ACC112 (cell line): Measurements from ENCODE around the gene COL24A1.
A peak's percentile ranks its signal among the peaks of the same experiment; 100 is the strongest.

Source experiments
- H2AFZ ChIP-seq: fragments of 200-600 bp; sonication (generic); one replicate; pipeline ENCODE4 v1.6.0; 2017; ENCODE audit warnings: antibody characterized with exemption, low read length; ENCODE audit not compliant: unreplicated experiment
- H3K27ac ChIP-seq: fragments of 200-600 bp; sonication (generic); 2 replicates; pipeline ENCODE4 v1.5.1; 2014; ENCODE audit warnings: low read depth, mild to moderate bottlenecking, antibody characterized with exemption, low read length, moderate library complexity
- H3K27me3 ChIP-seq: fragments of 200-600 bp; sonication (generic); 2 replicates; pipeline ENCODE4 v1.6.1; 2014; ENCODE audit warnings: mild to moderate bottlenecking, antibody characterized with exemption, low read length, moderate library complexity, mixed read lengths; ENCODE audit not compliant: insufficient read depth
- H3K36me3 ChIP-seq: fragments of 200-600 bp; sonication (generic); 2 replicates; pipeline ENCODE4 v1.6.1; 2016; ENCODE audit warnings: mild to moderate bottlenecking, antibody characterized with exemption, low read length, moderate library complexity, mixed read lengths; ENCODE audit not compliant: insufficient read depth
- H3K4me1 ChIP-seq: fragments of 200-600 bp; sonication (generic); one replicate; pipeline ENCODE4 v1.6.1; 2016; ENCODE audit warnings: low read length, mixed read lengths; ENCODE audit not compliant: insufficient read depth, unreplicated experiment, control insufficient read depth
- H3K4me3 ChIP-seq: fragments of 200-600 bp; sonication (generic); 2 replicates; pipeline ENCODE4 v1.5.1; 2014; ENCODE audit warnings: mild to moderate bottlenecking, low read depth, low read length
- H3K79me2 ChIP-seq: fragments of 200-600 bp; sonication (generic); one replicate; pipeline ENCODE4 v1.6.0; 2016; ENCODE audit warnings: low read length; ENCODE audit not compliant: control insufficient read depth, unreplicated experiment, insufficient read depth

Gene COL24A1

DNA sequence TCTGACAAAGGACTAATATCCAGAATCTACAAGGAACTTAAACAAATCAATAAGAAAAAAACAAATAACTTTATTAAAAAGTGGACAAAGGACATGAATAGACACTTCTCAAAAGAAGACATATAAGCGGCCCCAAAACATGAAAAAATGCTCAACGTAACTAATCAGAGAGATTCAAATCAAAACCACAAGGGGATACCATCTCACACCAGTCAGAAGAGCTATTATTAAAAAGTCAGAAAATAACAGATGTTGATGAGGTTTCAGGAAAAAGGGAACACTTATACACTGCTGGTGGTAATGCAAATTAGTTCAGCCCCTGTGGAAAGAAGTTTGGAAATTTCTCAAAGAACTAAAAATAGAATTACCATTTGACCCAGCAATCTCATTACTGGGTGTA, 102.2 kb downstream of the COL24A1 start:
- Histone ChIP-seq H3K27ac (no peak overlapping the region), H3K36me3 (no peaks in the 10 kb centered on the region), H3K27me3 (no peaks in the 10 kb centered on the region), H2AFZ (no peak overlapping the region), H3K4me3 (no peak overlapping the region), H3K4me1 (peaks cover 5% of the 10 kb centered on the region), H3K79me2 (no peaks in the 10 kb centered on the region)

DNA sequence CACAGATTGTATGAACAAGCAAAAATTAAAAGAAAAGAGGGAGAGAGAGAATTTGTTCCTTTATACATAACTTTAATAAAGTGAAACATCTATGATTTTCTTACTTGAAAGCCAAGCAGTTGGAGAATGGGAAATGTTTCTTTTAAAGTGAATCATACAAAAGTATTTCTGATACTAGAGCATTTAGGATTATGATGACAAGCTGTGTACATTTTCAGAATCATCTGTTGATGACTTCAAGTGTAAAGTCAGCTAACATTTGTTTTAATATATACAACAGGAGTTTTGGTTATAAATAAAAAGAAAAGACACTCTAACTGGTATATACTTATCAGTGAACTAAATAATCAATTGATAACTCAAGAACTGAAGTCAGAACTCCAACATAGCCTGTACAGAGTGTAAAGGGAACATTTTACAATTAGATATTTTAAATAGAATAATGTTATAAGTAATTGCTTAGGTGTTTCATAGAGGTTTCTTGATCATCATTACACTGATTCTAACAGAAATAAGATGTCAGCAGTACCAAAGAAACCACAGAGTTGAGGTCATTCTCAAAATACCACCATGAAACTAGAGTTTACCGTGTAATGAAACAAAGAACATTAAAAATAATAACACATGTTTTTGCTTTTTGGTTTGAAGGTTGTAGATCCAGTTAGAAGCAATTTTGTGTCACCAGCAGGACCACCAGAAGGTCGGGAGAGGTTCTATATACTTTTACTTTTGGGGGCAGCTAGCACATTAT, 103.4 kb downstream of the COL24A1 start:
- H3K27ac ChIP-seq, result no peak overlapping the region
- H3K4me1 ChIP-seq, result peaks cover 5% of the 10 kb centered on the region
- no peaks in the 10 kb centered on the region for H3K79me2 ChIP-seq
- H2AFZ ChIP-seq, result no peak overlapping the region
- no peak overlapping the region for H3K4me3 ChIP-seq
- H3K27me3 ChIP-seq, result no peaks in the 10 kb centered on the region
- no peaks in the 10 kb centered on the region for H3K36me3 ChIP-seq

- no peaks in the 10 kb centered on the region for H3K36me3 ChIP-seq
- H3K27me3 ChIP-seq, result no peaks in the 10 kb centered on the region
- H3K27ac ChIP-seq, result no peak overlapping the region
- no peak overlapping the region for H2AFZ ChIP-seq
- H3K4me3 ChIP-seq, result no peak overlapping the region
- no peaks in the 10 kb centered on the region for H3K79me2 ChIP-seq
- no peaks in the 10 kb centered on the region for H3K4me1 ChIP-seq
Measured at GRCh38 chr1:86035101-86035500, 121.5 kb downstream of the COL24A1 start.

GRCh38 chr1:86030180-86030579, 126.4 kb downstream of the COL24A1 start:
- H3K36me3 ChIP-seq, result no peaks in the 10 kb centered on the region
- H3K27me3 ChIP-seq, result no peaks in the 10 kb centered on the region
- no peak overlapping the region for H2AFZ ChIP-seq
- H3K4me1 ChIP-seq, result no peaks in the 10 kb centered on the region
- no peaks in the 10 kb centered on the region for H3K79me2 ChIP-seq
- no peak overlapping the region for H3K27ac ChIP-seq
- no peak overlapping the region for H3K4me3 ChIP-seq

DNA sequence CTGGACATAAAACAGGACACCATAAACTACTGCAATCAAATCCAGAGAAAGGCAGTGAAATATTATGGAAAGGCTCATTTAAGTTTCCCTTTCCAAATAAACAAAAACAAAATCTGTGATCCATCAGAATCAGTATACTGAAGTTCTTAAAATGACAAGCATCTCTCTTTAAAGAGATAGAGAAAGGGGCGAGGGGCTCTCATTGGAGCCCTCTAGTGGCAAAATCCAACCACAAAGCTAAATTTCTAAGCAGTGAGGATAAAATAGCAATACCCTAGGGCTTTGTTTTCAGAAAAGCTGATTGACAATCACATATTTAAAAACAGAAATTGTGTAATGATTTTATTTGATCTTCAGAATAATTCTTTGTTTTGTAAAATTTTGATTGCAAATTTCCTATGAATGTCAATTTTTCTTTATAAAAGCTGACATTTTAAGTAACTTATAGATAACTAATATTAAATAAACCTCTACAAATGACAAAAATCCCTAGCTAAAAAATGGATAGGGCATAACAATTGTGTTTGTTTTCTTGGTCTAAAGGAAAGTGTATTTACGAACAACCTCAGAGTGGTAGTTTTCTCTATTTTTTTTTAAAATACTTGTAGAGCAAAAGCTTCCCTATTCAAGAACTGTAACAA, 138.2 kb downstream of the COL24A1 start:
- Histone ChIP-seq H3K79me2 (no peaks in the 10 kb centered on the region), H3K27ac (no peak overlapping the region), H3K36me3 (no peaks in the 10 kb centered on the region), H2AFZ (no peak overlapping the region), H3K27me3 (no peaks in the 10 kb centered on the region), H3K4me1 (no peaks in the 10 kb centered on the region), H3K4me3 (no peak overlapping the region)

GRCh38 chr1:86016076-86016759, 140.4 kb downstream of the COL24A1 start:
- Histone ChIP-seq H3K4me1 (no peaks in the 10 kb centered on the region), H3K27me3 (no peaks in the 10 kb centered on the region), H3K36me3 (no peaks in the 10 kb centered on the region), H3K79me2 (no peaks in the 10 kb centered on the region), H3K4me3 (no peak overlapping the region), H3K27ac (no peak overlapping the region), H2AFZ (no peak overlapping the region)

GRCh38 chr1:86015375-86015774, 141.2 kb downstream of the COL24A1 start:
- Histone ChIP-seq H3K36me3 (no peaks in the 10 kb centered on the region), H3K4me3 (no peak overlapping the region), H3K79me2 (no peaks in the 10 kb centered on the region), H3K4me1 (no peaks in the 10 kb centered on the region), H2AFZ (no peak overlapping the region), H3K27me3 (no peaks in the 10 kb centered on the region), H3K27ac (no peak overlapping the region)

- Histone ChIP-seq H3K4me1 (no peaks in the 10 kb centered on the region), H3K27ac (no peak overlapping the region), H3K4me3 (no peak overlapping the region), H3K36me3 (no peaks in the 10 kb centered on the region), H2AFZ (no peak overlapping the region), H3K79me2 (no peaks in the 10 kb centered on the region), H3K27me3 (peaks cover 23% of the 10 kb centered on the region)
Measured at GRCh38 chr1:86000601-86001000, 156.0 kb downstream of the COL24A1 start.

GRCh38 chr1:85998105-85998855, 158.3 kb downstream of the COL24A1 start:
- Histone ChIP-seq H3K27me3 (peaks cover 23% of the 10 kb centered on the region), H2AFZ (no peak overlapping the region)

DNA sequence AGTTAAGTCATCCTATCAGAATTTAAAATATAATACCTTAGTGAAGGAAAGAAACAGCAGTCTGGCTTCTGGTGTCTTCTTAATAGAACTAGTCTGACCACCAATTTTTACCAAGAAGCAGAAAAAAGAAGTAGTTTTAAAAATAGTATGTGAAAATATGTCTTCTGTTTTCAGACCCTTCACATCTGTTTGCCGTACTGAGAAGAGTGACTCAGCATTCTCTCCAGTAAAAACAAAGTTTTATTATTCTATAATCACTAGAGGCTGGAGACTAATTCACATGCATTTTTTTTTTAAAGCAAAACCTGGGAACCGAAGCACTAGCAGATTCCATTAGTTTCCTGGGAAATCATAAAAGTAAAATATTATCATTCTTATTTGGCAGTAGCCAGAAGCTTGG, 163.8 kb downstream of the COL24A1 start:
- Histone ChIP-seq H3K4me1 (no peaks in the 10 kb centered on the region), H3K79me2 (no peaks in the 10 kb centered on the region), H3K27ac (peak overlapping the region; percentile 53), H3K27me3 (no peaks in the 10 kb centered on the region), H3K36me3 (no peaks in the 10 kb centered on the region), H2AFZ (peak overlapping the region; percentile 55), H3K4me3 (peak overlapping the region; percentile 35)

More at GRCh38 chr1:85998105-85998855, 158.3 kb downstream of the COL24A1 start:
- Histone ChIP-seq H3K4me3 (no peak overlapping the region), H3K79me2 (no peaks in the 10 kb centered on the region), H3K27ac (no peak overlapping the region), H3K36me3 (no peaks in the 10 kb centered on the region), H3K4me1 (no peaks in the 10 kb centered on the region)
